ENCODE measurements around the gene PANX2.

The PANX2 gene

GRCh38 chr22:50171965-50172421 is 1.5 kb downstream of the PANX2 start:
- no peak for DNase-seq (ENCODE audit: low spot score)

GRCh38 chr22:50173311-50173982 is 2.9 kb downstream of the PANX2 start:
- no peak for DNase-seq (ENCODE audit: low spot score)

GRCh38 chr22:50173983-50174355 is 3.4 kb downstream of the PANX2 start:
- no peak for DNase-seq (ENCODE audit: low spot score)

GRCh38 chr22:50174382-50175190 is 4.1 kb downstream of the PANX2 start:
- no peak for DNase-seq (ENCODE audit: low spot score)

GRCh38 chr22:50175191-50175461 is 4.6 kb downstream of the PANX2 start:
- DNase-seq (ENCODE audit: low spot score), result no peak

GRCh38 chr22:50175921-50176849 is 5.7 kb downstream of the PANX2 start:
- DNase-seq (ENCODE audit: low spot score), result no peak

GRCh38 chr22:50176850-50177536 is 6.5 kb downstream of the PANX2 start:
- DNase-seq (ENCODE audit: low spot score), result no peak

- DNase-seq (ENCODE audit: low spot score), result no peak
Observed at GRCh38 chr22:50177537-50178470, 7.3 kb downstream of the PANX2 start.

GRCh38 chr22:50178471-50178864 is 7.9 kb downstream of the PANX2 start:
- no peak for DNase-seq (ENCODE audit: low spot score)

- no peak for DNase-seq (ENCODE audit: low spot score)
Observed at GRCh38 chr22:50178871-50179869, 8.6 kb downstream of the PANX2 start.

GRCh38 chr22:50179937-50180726 is 9.6 kb downstream of the PANX2 start:
- DNase-seq (ENCODE audit: low spot score), result no peak

- DNase-seq (ENCODE audit: low spot score), result no peak
Observed at GRCh38 chr22:50180727-50181521, 10.4 kb downstream of the PANX2 start.

GRCh38 chr22:50182176-50183081 is 11.9 kb downstream of the PANX2 start:
- no peak for DNase-seq (ENCODE audit: low spot score)

- DNase-seq (ENCODE audit: low spot score), result no peak
Observed at GRCh38 chr22:50183141-50183971, 12.8 kb downstream of the PANX2 start.

GRCh38 chr22:50184004-50184901 is 13.7 kb downstream of the PANX2 start:
- peak; percentile 31 for DNase-seq (ENCODE audit: low spot score)

Measured in pons (tissue), 1 donor.